PC-3 (cell line): ENCODE results near the gene MAGI2. TPM values are rescaled to one million over a fixed set of nuclear protein-coding genes. Genes with fewer than 3 reads are reported as not detected.

Source experiments
- ATAC-seq: fragments of 200-7000 bp; cut with Tn5 transposase; 2 replicates; pipeline ENCODE4 v1.9.1; 2020; ENCODE audit warnings: mild to moderate bottlenecking, moderate library complexity
- BruUV-seq: library from RNA; stranded (reverse); fragments of 400-500 nt; replicated peaks from 2 replicates; lab custom pipeline; 2021; lab: Mats Ljungman, UMichigan
- CTCF ChIA-PET: fragments of 300-600 bp; sonication (Branson Sonifier 250); formaldehyde crosslinking; loops from one replicate; lab custom pipeline; 2022; ENCODE audit warnings: antibody characterized with exemption; lab: Charles Lee
- POLR2A ChIA-PET: fragments of 300-600 bp; sonication (Branson Sonifier 250); formaldehyde crosslinking; loops from one replicate; lab custom pipeline; 2022; ENCODE audit warnings: antibody characterized with exemption; ENCODE audit not compliant: unreplicated experiment; lab: Charles Lee
- DNase-seq: peaks from one replicate; pipeline ENCODE4 v3.0.0-alpha.2; 2015
- H2AFZ ChIP-seq: fragments of 300-600 bp; sonication (generic); 2 replicates; pipeline ENCODE4 v1.6.0; 2016; ENCODE audit warnings: antibody characterized with exemption, low read length
- H3F3A ChIP-seq: fragments of 300-600 bp; sonication (generic); one replicate; pipeline ENCODE4 v1.6.0; 2017; ENCODE audit warnings: antibody characterized with exemption, low read length, control low read depth, mild to moderate bottlenecking; ENCODE audit not compliant: unreplicated experiment
- H3K27ac ChIP-seq: fragments of 300-600 bp; sonication (generic); 2 replicates; pipeline ENCODE4 v1.5.1; 2016; ENCODE audit warnings: mild to moderate bottlenecking, low read length
- H3K27me3 ChIP-seq: fragments of 300-600 bp; sonication (generic); 2 replicates; pipeline ENCODE4 v1.6.1; 2016; ENCODE audit warnings: low read length, mixed read lengths
- H3K36me3 ChIP-seq: fragments of 300-600 bp; sonication (generic); 2 replicates; pipeline ENCODE4 v1.6.1; 2016; ENCODE audit warnings: low read depth, mixed run types, low read length, mixed read lengths
- H3K4me1 ChIP-seq: fragments of 300-600 bp; sonication (generic); 2 replicates; pipeline ENCODE4 v1.5.1; 2016; ENCODE audit warnings: low read length; ENCODE audit not compliant: insufficient read depth
- H3K4me2 ChIP-seq: fragments of 300-600 bp; sonication (generic); 2 replicates; pipeline ENCODE4 v1.6.0; 2016; ENCODE audit warnings: low read length
- H3K4me3 ChIP-seq: fragments of 300-600 bp; sonication (generic); 2 replicates; pipeline ENCODE4 v1.5.1; 2016; ENCODE audit warnings: mild to moderate bottlenecking, low read length, mixed read lengths
- H3K79me2 ChIP-seq: fragments of 300-600 bp; sonication (generic); 2 replicates; pipeline ENCODE4 v1.6.1; 2017; ENCODE audit warnings: low read length, mixed read lengths
- H3K9ac ChIP-seq: fragments of 300-600 bp; sonication (generic); 2 replicates; pipeline ENCODE4 v1.6.0; 2016; ENCODE audit warnings: mild to moderate bottlenecking, low read length
- H3K9me2 ChIP-seq: fragments of 300-600 bp; sonication (generic); replicated peaks from 2 replicates; pipeline ENCODE4 v1.6.1; 2016; ENCODE audit warnings: mixed run types, low read length, mixed read lengths
- H3K9me3 ChIP-seq: fragments of 300-600 bp; sonication (generic); 2 replicates; pipeline ENCODE4 v1.6.1; 2016; ENCODE audit warnings: low read length, mixed read lengths
- H4K20me1 ChIP-seq: fragments of 300-600 bp; sonication (generic); 2 replicates; pipeline ENCODE4 v1.6.1; 2016; ENCODE audit warnings: low read length, mixed read lengths
- EZH2 ChIP-seq: fragments of 300-600 bp; sonication (generic); IDR thresholded peaks from one replicate; pipeline ENCODE4 v1.6.1; 2017; ENCODE audit warnings: antibody characterized with exemption, mild to moderate bottlenecking, low read length; ENCODE audit not compliant: unreplicated experiment
- EZH2phosphoT487 ChIP-seq: fragments of 300-600 bp; sonication (generic); IDR thresholded peaks from 2 replicates; pipeline ENCODE4 v1.6.1; 2018; ENCODE audit warnings: mild to moderate bottlenecking, antibody characterized with exemption, low read length, borderline replicate concordance
- intact Hi-C: fragments of 100-400 bp; cut with micrococcal nuclease; formaldehyde crosslinking; loops from 2 replicates; pipeline ENCODE4 v1.9.0; 2023
- total RNA-seq: library from RNA; depleted of rRNA; stranded (reverse); fragments of >200 nt; gene quantifications from 2 replicates; pipeline ENCODE4 v1.2.3, GENCODE V29; 2014
- TF ChIP-seq, protein P1 (sequence below): fragments of 300-600 bp; sonication (generic); conservative IDR thresholded peaks from 2 replicates; pipeline ENCODE4 v1.5.1; 2017; ENCODE audit warnings: antibody characterized with exemption, low read depth, mild to moderate bottlenecking, low read length

Gene MAGI2
- total RNA-seq, 1 experiment from 2014 or later = not detected

DNA sequence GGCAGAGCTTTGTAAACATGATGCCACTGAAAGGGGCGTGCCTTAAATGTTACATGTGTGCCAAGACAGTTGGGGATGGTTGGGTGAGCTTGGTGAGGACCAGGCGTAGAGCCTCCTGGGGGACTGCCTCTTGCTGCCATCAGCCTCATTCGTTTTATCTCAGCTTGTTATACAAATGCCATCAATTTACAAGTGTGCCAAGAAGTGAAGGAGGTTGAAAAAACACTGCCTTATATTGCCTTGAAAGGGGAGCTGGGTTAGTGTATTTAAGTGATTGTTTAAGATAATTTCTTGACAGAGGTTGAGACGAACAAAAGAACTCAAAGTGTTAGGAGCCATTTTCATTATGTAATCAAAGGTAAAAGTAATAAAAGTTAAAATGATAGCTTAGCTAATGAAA is 1300.2 kb downstream of the MAGI2 start:
- TF ChIP-seq EZH2 (no peak), EZH2phosphoT487 (no peak)
- TF ChIP-seq, protein P1, sequence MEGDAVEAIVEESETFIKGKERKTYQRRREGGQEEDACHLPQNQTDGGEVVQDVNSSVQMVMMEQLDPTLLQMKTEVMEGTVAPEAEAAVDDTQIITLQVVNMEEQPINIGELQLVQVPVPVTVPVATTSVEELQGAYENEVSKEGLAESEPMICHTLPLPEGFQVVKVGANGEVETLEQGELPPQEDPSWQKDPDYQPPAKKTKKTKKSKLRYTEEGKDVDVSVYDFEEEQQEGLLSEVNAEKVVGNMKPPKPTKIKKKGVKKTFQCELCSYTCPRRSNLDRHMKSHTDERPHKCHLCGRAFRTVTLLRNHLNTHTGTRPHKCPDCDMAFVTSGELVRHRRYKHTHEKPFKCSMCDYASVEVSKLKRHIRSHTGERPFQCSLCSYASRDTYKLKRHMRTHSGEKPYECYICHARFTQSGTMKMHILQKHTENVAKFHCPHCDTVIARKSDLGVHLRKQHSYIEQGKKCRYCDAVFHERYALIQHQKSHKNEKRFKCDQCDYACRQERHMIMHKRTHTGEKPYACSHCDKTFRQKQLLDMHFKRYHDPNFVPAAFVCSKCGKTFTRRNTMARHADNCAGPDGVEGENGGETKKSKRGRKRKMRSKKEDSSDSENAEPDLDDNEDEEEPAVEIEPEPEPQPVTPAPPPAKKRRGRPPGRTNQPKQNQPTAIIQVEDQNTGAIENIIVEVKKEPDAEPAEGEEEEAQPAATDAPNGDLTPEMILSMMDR = no peak
- no TSS peak for BruUV-seq
- H3K9ac ChIP-seq = no peak overlapping the region
- H3K27me3 ChIP-seq = peaks cover 47% of the 10 kb centered on the region
- no peak overlapping the region for H3K27ac ChIP-seq
- H2AFZ ChIP-seq = no peak overlapping the region
- H4K20me1 ChIP-seq = no peaks in the 10 kb centered on the region
- intact Hi-C loops = no loop called here
- no peak overlapping the region for H3K4me2 ChIP-seq
- POLR2A ChIA-PET = no interaction called here
- H3K4me3 ChIP-seq = no peak overlapping the region
- no peaks in the 10 kb centered on the region for H3K36me3 ChIP-seq
- H3F3A ChIP-seq = no peaks in the 10 kb centered on the region
- CTCF ChIA-PET = no interaction called here
- H3K4me1 ChIP-seq = no peaks in the 10 kb centered on the region
- no peaks in the 10 kb centered on the region for H3K9me2 ChIP-seq
- ATAC-seq (no peak), DNase-seq (no peak)
- no peaks in the 10 kb centered on the region for H3K79me2 ChIP-seq
- no peaks in the 10 kb centered on the region for H3K9me3 ChIP-seq

DNA sequence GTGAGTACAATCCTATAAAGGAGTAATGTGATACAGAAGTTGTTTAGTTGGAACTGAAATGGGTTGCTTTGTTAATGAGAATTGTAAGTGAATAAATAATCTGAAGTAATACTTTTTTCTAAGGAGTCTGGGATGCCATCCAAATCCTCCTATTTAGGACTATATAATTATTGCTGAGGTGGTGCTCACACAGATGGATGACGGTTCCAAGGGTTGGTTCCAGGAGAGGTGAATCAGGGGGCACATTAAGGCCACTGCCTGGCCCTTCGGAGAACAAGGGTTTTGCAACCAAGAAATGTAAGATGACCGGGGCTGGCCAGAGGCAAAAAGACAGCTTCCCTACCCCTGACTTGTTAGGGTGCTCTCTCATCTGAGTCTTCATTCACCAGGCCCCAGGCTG is 1302.2 kb downstream of the MAGI2 start:
- ChIA-PET CTCF (no interaction called here), POLR2A (no interaction called here)
- H3K9ac ChIP-seq = no peak overlapping the region
- BruUV-seq = no TSS peak
- H3K4me3 ChIP-seq = no peak overlapping the region
- ATAC-seq (no peak), DNase-seq (no peak)
- H3K9me2 ChIP-seq = no peaks in the 10 kb centered on the region
- no peaks in the 10 kb centered on the region for H3F3A ChIP-seq
- H3K27me3 ChIP-seq = peaks cover 43% of the 10 kb centered on the region
- no peak overlapping the region for H3K27ac ChIP-seq
- no peak overlapping the region for H2AFZ ChIP-seq
- TF ChIP-seq, protein P1 = no peak
- TF ChIP-seq EZH2 (no peak), EZH2phosphoT487 (no peak)
- no peaks in the 10 kb centered on the region for H3K4me1 ChIP-seq
- intact Hi-C loops = no loop called here
- no peaks in the 10 kb centered on the region for H4K20me1 ChIP-seq
- no peak overlapping the region for H3K4me2 ChIP-seq
- H3K36me3 ChIP-seq = no peaks in the 10 kb centered on the region
- no peaks in the 10 kb centered on the region for H3K9me3 ChIP-seq
- no peaks in the 10 kb centered on the region for H3K79me2 ChIP-seq

DNA sequence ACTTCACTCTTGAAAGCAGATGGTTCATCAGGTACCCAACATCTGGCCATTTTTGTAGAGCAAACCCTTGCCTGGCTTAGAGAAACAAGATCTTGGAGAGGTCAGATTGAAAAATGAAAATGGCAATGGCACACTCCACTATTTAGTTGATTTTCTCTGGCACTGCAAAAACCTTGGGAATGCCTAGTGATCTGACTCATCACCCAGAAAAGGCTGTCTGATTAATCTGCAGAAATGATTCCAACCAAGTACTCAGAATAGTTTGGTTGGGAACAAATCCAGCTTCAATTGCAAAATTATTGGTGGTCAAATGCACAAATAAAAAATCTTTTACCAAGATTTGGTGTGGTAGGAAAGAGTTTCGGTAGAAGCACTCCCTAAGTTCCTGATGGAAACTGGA is 1303.7 kb downstream of the MAGI2 start:
- CTCF ChIA-PET = no interaction called here
- no peak overlapping the region for H3K9ac ChIP-seq
- H2AFZ ChIP-seq = no peak overlapping the region
- no peak for ATAC-seq
- no peak overlapping the region for H3K4me2 ChIP-seq
- no peaks in the 10 kb centered on the region for H3K9me3 ChIP-seq
- POLR2A ChIA-PET = no interaction called here
- H3K79me2 ChIP-seq = no peaks in the 10 kb centered on the region
- no peaks in the 10 kb centered on the region for H3F3A ChIP-seq
- intact Hi-C loops = no loop called here
- DNase-seq = no peak
- no peak overlapping the region for H3K4me3 ChIP-seq
- no peak overlapping the region for H3K27ac ChIP-seq
- no peaks in the 10 kb centered on the region for H3K9me2 ChIP-seq
- TF ChIP-seq EZH2phosphoT487 = no peak
- no peak for TF ChIP-seq EZH2
- TF ChIP-seq, protein P1 = no peak
- peaks cover 43% of the 10 kb centered on the region for H3K27me3 ChIP-seq
- H4K20me1 ChIP-seq = no peaks in the 10 kb centered on the region
- no peaks in the 10 kb centered on the region for H3K4me1 ChIP-seq
- H3K36me3 ChIP-seq = no peaks in the 10 kb centered on the region
- no TSS peak for BruUV-seq
